ENCODE results near the gene BCL11A. TPM values are rescaled to one million over a fixed set of nuclear protein-coding genes. Genes with fewer than 3 reads are reported as not detected.

BCL11A gene
- total RNA-seq, 1 donor from 2014 or later = 31.4 TPM

- no peak for DNase-seq (ENCODE audit: low spot score)
These were observed 25.7 kb downstream of the BCL11A start for GRCh38 chr2:60527762-60528161.

- DNase-seq (ENCODE audit: low spot score) = no peak
These were observed 26.8 kb downstream of the BCL11A start for GRCh38 chr2:60526623-60527022.

GRCh38 chr2:60525899-60526298 is 27.6 kb downstream of the BCL11A start:
- no peak for DNase-seq (ENCODE audit: low spot score)

GRCh38 chr2:60524874-60525273 is 28.6 kb downstream of the BCL11A start:
- no peak for DNase-seq (ENCODE audit: low spot score)

GRCh38 chr2:60523963-60524362 is 29.5 kb downstream of the BCL11A start:
- no peak for DNase-seq (ENCODE audit: low spot score)

DNA sequence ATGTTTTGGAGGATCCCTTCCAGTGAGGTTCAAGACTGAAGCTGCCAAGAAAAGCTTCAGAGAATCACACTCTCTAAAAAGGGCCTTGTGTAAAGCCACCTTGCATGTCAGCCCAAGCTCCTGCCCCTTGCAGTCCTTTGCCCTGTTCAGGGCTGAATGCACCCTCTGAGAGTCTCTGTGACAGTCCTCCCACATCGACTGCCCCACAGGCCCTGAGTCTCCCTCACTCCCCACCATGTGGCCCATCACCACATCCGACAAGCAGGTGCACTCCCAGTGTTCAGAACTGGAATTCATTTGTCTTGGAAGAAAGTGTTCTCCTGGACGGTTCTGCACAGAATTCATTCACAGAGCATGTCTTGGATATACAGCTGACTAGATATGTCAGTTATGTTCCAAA is 31.0 kb downstream of the BCL11A start:
- no peak for DNase-seq (ENCODE audit: low spot score)

GRCh38 chr2:60521626-60522025 is 31.8 kb downstream of the BCL11A start:
- DNase-seq (ENCODE audit: low spot score) = no peak

DNA sequence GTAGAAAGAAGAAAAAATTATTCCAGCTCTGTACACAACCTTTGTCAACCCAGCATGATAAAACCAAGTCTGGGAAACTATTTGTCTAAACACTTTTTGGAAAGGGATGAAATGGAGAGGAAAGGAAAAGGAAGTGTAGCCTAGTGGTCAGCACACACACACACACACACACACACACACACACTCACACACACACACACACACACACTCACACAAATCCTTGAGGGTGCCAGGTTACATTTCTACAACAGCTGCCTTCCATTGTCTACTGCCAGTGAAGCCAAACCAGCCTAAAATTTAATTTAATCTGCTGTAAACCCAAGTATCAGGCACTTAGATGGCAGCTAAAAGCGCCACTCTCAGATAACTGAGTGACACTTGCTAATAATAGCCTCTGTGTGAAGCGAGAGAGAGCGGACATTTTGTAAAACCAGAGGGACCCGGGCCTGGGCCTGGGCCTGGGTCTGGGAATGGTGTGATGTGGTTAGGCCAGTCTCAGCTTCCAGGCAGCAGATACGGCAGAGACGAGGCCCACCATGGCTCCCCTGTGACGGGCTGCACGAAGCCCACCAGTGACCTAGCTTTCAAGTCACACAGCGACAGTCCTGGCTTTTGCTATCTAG is 32.4 kb downstream of the BCL11A start:
- DNase-seq (ENCODE audit: low spot score) = no peak

GRCh38 chr2:60520151-60520876 is 33.1 kb downstream of the BCL11A start:
- no peak for DNase-seq (ENCODE audit: low spot score)

- DNase-seq (ENCODE audit: low spot score) = no peak
These were observed 34.1 kb downstream of the BCL11A start for GRCh38 chr2:60519231-60519863.

GRCh38 chr2:60518567-60518966 is 34.9 kb downstream of the BCL11A start:
- DNase-seq (ENCODE audit: low spot score) = no peak

DNA sequence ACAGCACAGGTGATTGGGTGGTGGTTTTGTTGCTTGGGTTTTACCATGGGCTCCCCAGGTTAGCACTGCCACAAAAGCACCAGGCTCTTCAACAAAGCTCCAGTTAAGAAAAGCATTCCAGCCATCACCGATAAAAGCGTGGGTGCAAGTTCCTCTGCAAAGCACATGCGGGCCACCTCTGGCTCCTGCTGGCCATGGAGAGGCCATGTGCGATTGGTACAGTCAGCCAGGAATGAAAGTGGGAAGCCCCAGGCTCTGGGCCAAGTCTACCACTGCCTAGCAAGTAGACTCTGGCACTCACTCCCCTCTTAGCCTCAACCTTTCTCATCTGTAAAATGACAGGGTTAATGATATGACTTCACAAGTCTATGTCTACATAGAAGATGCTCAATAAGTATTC is 36.0 kb downstream of the BCL11A start:
- DNase-seq (ENCODE audit: low spot score) = no peak

GRCh38 chr2:60516826-60517225 is 36.6 kb downstream of the BCL11A start:
- no peak for DNase-seq (ENCODE audit: low spot score)

DNA sequence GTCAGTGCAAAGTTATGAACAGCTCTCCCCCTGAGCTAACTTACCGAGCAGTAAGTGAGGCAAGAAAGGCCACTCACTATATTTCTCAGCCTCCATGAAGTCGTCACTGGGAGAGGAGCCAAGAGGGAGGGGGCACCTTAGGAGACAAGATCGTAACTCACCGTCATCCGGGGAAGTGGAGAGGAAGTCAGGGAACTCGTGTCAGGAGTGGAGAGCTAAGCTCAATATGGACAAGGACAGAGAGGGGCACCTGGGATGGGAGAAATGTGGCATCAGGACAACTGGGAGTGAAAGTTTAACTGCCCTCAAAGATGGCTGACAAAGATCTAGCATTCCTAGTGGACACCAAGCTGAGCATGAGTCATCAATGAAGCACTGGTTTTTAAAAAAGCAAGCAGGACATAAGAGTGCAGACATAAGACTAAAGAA is 37.1 kb downstream of the BCL11A start:
- no peak for DNase-seq (ENCODE audit: low spot score)

GRCh38 chr2:60515721-60516226 is 37.7 kb downstream of the BCL11A start:
- no peak for DNase-seq (ENCODE audit: low spot score)

DNA sequence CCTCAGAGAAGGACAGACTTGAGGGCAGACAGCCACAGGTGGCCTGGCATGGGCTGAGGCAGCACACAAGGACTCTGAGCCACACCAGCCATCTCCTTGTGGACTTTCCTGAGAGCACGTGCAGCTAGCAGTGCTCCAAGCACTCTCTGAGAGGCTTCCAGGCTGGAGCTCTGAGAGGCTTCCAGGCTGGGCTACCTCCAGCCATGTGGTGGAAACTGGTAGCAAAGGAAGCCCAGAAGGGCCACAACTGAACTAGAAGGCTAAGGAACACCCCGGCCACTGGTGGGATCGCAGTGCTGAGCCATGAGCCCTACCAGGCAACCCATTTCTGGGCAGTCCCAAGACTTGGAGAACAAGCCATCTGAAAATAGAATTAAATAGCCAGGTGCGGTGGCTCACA is 39.5 kb downstream of the BCL11A start:
- DNase-seq (ENCODE audit: low spot score) = no peak

DNA sequence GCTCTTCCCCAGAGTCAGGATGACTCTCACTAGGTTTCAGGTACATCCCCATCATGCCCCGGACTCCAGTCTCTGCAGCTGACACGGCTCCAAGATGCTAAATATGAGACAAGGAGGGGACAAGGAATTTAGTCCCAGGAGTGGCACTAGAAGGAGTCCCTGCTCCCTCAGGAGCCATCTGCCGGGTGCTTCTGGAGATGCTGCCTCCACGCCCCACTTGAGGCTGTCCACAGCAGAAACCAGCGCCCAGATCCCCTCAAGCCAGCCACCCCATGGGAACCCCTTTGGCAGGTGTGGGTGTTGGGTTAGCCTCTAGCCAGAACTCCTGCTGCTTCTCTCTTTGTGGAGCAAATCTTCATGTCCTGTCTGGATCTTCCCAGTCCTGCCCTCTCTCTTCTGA is 40.3 kb downstream of the BCL11A start:
- no peak for DNase-seq (ENCODE audit: low spot score)

DNA sequence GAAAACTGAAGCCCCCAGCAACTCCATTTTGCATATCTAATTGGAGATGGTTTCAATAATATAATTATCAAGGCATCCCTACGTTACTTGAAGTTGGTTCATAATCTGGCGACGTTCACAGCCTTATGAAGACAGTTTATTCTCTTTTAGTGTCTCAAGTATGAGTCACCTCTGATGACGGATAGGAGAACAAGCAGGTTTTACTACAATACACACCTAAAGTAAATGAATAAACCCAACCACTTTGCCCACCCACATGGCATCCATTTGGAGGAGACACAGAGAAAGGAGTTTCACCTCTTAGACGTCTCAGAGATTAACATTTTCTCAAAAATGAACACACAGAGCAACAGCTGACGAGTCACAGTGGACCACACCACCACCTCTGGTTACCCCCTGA is 40.8 kb downstream of the BCL11A start:
- no peak for DNase-seq (ENCODE audit: low spot score)

DNA sequence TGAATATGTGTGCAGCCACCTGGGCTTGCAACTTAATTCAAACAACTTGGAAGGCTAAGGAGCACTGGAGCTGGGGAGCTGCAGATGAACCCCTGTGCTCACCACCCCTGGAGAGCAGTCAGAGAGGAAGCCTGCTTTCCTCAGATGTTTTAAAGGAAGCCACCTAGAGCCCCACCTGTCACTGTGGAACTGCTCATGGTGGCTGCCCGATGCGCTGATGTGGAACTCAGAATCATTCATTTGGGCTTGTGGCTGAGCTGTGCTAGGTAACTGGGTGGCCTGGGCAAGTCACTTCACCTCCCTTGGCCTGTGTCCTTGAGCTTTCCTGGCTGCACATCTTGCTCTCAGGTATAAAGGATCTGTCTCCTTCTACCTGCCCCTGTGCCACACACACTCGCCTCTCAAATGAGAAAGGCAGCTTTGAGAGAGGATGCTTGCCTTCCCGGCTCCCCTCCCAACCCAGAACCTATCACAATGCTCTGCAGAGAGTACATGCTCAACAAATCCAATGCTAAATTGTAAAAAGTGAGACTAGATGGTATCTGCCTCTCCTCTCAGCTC is 41.3 kb downstream of the BCL11A start:
- DNase-seq (ENCODE audit: low spot score) = no peak

GRCh38 chr2:60510713-60511112 is 42.7 kb downstream of the BCL11A start:
- DNase-seq (ENCODE audit: low spot score) = no peak

DNA sequence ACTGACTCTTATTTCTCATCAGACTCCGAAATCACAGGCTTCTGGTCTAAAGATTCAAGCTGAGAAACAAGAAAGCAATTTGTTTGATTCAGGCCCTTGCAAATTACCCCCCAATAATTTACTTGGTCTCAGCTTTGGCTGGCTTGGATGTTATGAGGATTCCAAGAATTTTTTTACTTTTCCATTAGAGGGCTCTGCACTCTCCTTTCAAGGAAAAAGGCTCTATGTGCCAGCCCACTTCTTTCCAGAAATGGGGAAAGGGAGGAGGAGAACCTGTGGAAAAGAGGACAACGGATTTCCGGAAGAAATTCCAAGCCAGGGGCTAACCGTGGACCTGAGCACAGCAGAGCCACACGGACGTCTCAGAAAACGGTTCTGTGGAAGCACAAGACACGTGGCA is 44.4 kb downstream of the BCL11A start:
- DNase-seq (ENCODE audit: low spot score) = no peak

GRCh38 chr2:60508339-60508917 is 45.0 kb downstream of the BCL11A start:
- no peak for DNase-seq (ENCODE audit: low spot score)
